ENCODE data around the gene GPR150.

The GPR150 gene

DNA sequence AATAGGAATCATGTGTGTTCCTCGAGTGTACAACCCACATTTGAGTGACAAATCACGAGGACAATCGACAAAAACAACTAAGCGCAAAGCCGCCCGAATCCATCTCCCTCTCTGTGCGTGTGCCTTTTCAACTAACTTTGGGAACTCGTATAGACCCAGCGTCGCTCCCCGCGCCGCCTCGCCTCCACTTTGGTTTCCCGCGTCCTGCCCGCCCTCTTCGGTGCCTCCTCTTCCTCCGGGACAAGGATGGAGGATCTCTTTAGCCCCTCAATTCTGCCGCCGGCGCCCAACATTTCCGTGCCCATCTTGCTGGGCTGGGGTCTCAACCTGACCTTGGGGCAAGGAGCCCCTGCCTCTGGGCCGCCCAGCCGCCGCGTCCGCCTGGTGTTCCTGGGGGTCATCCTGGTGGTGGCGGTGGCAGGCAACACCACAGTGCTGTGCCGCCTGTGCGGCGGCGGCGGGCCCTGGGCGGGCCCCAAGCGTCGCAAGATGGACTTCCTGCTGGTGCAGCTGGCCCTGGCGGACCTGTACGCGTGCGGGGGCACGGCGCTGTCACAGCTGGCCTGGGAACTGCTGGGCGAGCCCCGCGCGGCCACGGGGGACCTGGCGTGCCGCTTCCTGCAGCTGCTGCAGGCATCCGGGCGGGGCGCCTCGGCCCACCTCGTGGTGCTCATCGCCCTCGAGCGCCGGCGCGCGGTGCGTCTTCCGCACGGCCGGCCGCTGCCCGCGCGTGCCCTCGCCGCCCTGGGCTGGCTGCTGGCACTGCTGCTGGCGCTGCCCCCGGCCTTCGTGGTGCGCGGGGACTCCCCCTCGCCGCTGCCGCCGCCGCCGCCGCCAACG is at the start of gene GPR150:
Gene GPR150 (plus strand): TSS at position 58 of the 840 bp plus-strand sequence. CDS start 189 bp downstream, at position 247.
- DNase-seq = peak in 13 of 51 donors; percentile 5 to 44 (median 29)

DNA sequence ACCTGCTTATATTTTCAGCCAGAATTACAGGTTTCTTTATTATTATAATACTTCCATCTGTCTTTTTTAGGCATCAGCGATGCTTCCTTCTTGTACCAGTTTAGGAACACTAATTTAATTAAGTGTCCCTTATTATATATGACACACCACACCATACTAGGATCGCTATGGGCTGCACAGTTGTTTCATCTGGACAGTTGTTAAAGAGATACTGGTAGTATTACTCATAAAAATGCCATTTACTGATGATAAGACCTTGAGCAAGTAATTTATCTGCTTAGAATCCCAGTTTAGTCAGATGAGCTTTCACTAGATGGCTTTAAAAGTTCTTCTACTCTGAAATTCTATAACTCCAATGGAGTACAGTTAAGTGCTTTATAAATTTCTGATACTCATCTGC is 47.9 kb upstream of the GPR150 start:
- DNase-seq = no peak

DNA sequence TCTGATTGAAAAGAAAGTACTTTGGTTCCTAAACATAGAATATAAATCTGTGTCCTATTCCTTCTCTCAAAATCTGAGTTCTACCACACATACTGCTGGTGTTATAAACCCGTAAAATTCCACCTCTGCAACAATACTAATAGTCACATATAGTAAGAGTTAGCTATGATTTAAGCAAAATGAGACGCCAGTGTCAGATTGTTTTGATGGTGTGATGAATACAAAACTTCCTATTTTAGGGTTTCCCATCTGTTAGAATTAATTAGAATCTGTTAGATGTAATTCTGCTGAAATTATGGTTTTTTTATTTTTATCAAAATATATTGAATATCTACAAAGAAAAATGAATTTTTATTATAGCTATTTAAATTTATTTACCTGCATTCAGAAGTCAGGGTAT is 38.3 kb upstream of the GPR150 start:
- DNase-seq = no peak

DNA sequence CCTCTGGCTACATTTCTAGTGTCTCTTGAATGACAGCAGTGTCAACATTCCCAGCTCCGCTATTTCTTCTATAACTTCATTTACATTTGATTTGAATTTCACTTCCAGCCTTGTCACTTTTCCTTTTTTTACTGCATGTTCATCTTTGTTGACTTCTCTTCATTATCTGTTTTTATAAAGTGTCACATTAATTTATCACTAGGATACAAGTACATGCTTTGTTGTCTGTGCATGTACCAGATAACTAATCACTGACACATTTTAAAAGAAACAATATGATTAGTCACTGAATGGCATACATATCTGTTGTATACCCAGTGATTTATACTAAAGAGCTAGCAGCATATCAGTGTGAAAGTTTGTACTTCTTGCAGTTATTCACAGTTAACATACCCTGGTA is 35.9 kb upstream of the GPR150 start:
- DNase-seq = no peak

DNA sequence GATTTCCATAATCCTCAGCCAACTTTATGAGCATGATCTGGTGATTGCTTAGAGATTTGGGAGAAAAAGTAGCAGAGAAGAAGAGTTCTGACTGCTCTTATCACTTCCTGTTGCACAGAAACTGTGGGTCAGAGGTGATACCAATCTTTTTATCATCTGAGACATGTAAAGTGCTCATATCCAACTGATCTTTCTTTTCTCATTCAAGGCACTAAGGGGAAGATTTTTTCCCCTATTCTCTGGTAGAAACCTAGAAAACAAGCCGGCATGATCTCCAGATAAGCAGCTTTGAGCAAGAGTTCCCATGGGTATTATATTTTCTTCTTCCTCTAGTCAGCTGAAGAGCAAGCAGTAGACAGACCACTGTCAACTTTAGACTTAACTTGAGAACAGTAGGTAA is 29.0 kb upstream of the GPR150 start:
- no peak for DNase-seq

DNA sequence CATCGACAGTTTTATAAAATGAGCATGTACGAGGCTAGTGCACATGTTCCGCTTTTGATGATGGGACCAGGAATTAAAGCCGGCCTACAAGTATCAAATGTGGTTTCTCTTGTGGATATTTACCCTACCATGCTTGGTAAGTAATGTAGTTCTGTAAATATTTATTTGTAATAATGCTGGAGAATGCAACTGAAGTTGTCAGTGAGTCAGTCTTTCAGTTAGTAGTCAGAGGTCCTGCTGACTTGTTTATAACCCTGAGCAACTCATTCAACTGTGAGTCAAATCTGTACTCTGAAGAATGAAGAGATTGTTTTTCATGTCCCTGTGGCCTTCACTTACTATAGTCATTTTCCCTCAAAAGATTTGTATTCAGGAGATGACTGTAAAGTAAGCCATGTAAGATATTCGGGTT is 28.4 kb upstream of the GPR150 start:
- DNase-seq = no peak

DNA sequence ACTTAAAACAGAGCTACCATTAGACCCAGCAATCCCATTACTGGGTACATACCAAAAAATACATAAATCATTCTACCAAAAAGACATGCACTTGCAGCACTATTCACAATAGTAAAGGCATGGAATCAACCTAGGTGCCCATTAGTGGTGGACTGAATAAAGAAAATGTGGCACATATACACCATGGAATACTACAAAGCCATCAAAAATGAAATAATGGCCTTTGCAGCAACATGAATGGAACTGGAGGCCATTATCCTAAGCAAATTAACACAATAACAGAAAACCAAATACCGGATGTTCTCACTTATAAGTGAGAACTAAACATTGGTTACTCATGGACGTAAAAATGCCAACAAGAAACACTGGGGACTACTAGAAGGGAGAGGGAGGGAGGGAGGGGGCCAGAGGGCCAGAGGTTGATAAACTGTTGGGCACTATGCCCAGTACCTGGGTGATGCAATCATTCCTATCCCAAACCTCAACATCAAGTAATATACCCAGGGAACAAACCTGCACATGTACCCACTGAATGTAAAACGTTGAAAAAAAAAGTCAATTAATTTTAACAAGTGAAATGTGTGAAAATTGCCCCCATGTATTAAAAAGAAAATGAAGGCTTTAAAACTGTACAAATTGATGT is 24.5 kb upstream of the GPR150 start:
- no peak for DNase-seq

DNA sequence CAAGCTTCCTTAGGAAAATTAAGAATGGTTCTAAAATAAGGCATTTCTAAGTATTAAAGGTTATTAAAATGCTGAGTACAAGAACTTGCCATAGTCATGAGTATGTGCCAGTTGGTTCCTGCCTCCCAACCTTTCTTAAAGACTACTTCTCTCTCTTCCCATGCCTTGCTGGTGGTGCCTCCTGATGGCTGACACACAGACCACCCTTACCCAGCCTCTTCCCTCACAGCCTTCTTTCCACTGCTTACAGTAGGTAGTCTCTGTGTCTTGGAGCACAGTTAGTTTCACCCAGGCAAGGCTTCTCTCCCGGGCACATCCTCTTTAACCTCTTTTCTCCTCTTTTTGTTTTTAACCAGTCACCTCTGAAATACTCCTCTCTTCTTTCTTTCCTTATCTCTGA is 20.6 kb upstream of the GPR150 start:
- DNase-seq = no peak

DNA sequence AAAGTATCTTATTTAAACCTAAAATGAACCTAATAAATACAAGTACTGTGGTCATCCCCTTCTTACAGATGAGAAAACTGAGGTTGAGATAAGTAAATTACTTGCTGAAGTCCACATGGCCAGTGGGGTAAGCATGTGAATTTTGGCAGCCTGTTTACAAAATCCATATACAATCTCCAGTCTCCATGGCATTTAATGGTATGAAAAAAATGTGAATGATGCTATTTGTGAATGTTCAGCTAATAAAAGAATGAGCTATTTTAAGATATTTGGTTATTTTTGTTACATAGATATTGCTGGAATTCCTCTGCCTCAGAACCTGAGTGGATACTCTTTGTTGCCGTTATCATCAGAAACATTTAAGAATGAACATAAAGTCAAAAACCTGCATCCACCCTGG is 19.3 kb upstream of the GPR150 start:
- no peak for DNase-seq

DNA sequence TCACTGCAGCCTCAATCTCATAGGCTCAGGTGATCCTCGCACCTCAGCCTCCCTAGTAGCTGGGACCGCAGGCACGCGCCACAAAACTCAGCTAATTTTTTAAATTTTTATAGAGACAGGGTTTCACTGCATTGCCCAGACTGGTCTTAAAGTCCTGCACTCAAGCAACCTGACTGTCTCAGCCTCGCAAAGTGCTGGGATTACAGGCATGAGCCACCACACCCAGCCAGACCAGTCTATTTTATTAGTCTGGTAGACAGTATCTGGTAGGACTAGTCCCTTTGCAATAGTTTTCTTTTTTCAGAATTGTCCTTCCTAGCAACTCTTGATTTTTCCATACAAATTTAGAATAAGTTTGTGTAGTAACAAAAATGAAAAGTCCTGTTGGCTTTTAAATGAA is 14.1 kb upstream of the GPR150 start:
- DNase-seq = no peak

DNA sequence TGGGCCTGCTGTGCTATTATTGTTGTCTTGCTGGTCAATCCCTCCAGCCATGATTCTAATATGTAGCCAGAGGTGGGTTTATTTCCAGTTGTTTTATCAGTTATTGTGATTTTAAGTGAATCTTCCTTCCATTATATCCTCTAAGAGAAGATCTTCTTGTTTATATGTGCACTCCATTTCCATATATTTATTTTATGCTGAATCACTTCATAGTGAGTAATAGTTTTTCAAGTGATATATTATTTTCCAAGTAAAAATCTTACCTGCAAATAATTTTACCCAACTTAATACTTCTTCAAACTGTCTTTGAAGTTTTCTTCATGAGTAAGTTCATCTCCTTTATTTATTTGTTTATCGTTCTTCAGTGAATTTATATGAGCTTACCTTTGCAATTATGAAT is 13.5 kb upstream of the GPR150 start:
- no peak for DNase-seq

DNA sequence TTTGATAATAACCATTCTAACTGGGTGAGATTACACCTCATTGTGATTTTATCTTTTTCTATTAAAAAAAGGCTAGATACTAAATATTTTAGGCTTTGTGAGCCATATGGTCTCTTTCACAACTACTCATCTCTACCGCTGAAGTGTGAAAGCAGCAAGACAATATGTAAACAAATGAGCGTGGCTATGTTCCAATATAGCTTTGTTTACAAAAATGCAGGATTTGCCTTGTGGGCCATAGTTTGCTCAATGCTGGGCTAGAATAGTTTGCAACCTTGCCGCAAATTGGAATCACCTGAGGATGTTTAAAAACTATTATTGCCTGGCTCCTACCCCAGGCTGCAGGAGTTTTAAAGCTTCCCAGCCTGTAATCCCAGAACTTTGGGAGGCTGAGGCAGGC is 10.2 kb upstream of the GPR150 start:
- DNase-seq = no peak

DNA sequence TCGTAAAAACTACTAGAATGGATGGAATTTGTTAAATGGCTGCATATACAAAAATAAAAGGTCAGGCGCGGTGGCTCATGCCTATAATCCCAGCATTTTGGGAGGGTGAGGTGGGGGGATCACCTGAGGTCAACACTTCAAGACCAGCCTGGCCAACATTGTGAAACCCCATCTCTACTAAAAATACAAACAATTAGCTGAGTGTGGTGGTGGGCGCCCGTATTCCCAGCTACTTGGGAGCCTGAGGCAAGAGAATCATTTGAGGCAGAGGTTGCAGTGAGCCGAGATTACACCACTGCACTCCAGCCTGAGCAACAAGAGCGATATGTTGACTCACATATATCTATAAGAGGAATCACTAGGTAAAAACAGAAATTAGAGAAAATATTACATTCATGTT is 9.3 kb upstream of the GPR150 start:
- DNase-seq = no peak

DNA sequence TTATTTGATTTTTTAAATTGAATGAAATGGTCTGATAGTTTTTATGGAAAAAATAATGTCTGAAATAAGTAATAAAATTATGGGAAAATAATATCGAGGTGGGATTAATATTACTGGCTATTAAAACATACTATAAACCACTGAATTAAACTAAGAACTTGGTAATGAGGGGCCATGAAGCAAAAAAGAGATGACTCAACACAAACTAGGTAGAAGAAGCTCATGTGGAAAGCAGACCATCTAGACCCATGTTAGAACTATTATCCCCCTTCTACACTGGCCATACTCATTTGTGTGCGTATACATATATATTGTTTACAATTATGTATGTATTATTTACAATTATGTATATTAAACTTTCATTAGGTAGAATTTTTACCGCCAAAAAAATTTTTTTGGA is 8.5 kb upstream of the GPR150 start:
- no peak for DNase-seq

DNA sequence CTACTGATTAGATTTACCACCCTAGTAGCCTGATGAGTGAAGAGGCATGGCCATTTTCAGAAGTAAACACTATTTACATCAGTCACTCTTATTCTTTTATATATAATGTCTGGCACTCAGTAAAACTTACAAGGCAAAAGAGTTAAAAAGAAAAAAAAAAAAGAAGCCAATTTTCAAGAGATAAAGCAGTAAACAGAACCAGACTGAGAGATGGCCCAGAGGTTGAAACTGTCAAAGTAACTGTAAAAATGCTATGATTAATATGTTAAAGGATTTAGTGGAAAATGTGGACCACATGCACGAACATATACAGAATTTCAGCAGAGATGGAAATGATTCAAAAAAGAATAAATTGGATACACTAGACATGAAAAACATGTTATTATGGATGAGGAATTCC is 6.4 kb upstream of the GPR150 start:
- no peak for DNase-seq

DNA sequence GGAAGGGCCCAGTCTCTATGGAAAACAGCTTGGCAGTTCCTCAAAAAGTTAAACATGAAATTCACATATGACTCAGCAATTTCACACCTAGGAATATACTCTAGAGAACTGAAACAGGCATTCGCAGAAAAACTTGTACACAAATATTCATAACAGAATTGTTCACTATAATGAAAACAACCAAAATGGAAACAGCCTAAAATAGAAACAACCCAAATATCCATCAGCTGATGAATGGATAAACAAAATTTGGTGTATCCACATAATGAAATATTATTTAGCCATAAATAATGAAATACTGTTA is 4.8 kb upstream of the GPR150 start:
- DNase-seq = no peak

DNA sequence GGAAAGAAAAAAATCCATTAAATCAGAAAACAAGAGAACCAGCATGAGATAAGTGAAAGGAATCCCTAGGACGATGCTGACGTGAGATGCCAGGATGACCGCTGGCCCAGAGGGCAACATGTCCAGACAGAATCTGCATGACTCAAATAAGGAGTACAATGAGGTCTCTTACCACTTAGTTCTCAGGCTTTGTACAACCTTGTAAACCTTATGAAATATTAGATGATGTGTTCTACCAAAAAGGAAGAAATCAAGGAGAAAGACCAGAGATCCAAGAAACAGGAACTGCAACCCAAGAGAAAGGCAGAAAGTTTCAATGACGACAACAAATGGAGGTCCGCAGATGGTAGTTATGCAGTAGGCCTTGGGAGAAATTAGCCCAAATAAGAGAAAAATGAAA is 2.8 kb upstream of the GPR150 start:
- DNase-seq = no peak

DNA sequence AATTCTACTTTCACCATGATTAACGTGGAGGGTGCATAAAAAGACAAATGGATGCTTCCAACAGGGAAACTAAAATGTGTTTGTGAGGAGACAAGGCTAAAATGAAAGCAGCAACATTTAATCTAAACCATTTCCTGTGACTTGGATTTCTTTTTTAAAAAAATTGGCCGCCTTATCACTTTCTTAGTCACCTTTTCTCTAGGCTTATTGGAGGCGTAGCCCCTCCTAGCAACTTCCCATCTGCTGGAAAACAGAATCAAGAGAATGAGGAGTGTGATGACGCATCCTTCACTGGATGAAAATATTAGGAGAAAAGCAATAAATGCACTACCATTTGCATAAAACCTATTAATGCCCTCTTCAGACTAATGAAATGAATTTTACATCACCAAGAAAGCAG is 791 bp upstream of the GPR150 start:
- no peak for DNase-seq

DNA sequence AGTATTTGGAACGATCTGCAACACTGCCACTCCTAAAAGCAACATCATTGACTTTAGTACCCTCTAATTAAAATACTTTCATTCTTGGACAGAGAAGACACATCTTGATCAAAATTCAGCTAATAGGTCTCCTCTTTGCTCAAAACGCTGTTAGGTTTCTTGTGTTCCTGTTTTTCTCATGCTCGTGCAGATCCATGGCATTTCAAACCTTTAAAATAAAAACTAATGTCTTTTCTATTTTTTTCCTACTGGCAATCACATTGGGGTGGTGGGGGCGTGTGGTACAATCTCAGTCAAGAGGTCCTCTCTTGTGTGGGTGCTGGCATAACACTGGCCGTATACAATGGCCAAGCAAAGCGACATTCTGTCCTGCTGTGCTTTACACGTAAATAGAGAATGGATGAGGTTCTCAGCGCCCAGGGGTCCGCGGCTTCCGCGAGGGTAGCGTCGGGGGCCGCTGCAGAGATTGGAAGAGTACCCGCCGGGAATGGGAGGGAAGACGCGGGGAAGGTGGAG is 315 bp upstream of the GPR150 start:
- peak in 1 of 51 donors; percentile 7 for DNase-seq

DNA sequence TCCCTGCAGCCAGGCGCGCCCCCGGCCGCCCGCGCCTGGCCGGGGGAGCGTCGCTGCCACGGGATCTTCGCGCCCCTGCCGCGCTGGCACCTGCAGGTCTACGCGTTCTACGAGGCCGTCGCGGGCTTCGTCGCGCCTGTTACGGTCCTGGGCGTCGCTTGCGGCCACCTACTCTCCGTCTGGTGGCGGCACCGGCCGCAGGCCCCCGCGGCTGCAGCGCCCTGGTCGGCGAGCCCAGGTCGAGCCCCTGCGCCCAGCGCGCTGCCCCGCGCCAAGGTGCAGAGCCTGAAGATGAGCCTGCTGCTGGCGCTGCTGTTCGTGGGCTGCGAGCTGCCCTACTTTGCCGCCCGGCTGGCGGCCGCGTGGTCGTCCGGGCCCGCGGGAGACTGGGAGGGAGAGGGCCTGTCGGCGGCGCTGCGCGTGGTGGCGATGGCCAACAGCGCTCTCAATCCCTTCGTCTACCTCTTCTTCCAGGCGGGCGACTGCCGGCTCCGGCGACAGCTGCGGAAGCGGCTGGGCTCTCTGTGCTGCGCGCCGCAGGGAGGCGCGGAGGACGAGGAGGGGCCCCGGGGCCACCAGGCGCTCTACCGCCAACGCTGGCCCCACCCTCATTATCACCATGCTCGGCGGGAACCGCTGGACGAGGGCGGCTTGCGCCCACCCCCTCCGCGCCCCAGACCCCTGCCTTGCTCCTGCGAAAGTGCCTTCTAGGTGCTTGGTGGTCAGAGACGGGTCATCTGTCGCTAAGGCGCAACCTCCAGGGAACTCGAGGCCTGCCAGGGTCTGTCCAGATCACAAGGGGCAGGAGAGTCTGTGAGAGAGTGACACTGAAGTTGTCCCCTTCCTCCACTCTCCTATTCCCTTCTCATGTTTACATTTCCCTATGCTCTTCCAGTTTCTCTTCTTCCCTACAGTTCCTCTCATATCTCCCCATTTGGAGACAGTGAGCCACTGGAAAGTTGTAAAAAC is 1.3 kb downstream of the GPR150 start:
- peak in 9 of 51 donors; percentile 10 to 43 (median 27) for DNase-seq

DNA sequence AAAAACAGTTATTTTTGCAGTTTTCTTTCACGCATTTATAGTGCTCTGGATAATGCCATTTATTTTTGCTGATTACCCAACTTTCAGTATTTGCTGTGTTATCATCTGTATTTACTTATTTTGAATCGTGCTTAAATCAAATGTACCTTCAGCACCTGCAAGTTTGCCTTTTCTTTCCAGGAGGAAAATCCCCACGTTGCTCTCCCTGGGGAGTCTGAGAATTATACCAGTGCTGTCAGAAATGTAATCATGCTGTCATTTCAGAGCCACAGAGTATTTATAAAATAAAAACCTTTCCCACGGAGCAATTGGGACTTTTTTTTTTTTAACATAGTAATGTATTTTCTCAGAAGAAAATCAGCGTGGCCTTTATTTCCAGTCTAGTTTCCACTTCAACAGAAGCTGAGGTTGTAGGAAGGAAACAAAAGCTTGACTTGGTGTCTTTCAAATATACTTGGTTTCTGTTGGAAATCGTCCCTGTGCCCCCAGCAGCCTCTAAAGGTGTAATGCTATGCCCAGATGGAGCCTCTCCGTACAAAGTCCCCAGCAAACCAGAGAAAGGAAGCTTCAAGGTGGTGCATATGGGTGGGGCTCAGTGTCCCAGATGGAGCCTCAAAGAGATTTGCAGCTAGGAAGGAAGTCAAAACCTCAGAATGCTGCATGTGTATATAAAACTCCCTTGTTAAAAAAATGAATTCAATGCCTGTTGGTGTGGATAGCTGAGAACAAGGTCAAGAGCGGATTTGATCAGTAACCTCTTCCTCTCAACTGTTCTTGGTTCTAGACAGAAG is 2.1 kb downstream of the GPR150 start:
- no peak for DNase-seq
